Kidney epithelial cell (primary cell): ENCODE results near the gene AKAP13. TPM values are rescaled to one million over a fixed set of nuclear protein-coding genes. Genes with fewer than 3 reads are reported as not detected.

Source experiments
- DNase-seq: peaks from one replicate; pipeline ENCODE4 v3.0.0-alpha.2; 2010; ENCODE audit warnings: low read depth
- H3K27me3 ChIP-seq: 2 replicates; pipeline ENCODE4 v1.6.0; 2011; ENCODE audit warnings: low read length; ENCODE audit not compliant: control insufficient read depth, insufficient read depth
- H3K36me3 ChIP-seq: 2 replicates; pipeline ENCODE4 v1.5.1; 2011; ENCODE audit warnings: low read length; ENCODE audit not compliant: control insufficient read depth, insufficient read depth
- H3K4me3 ChIP-seq: 2 replicates; pipeline ENCODE4 v1.5.1; 2011; ENCODE audit warnings: low read depth, mild to moderate bottlenecking, control low read depth, low read length
- total RNA-seq: library from RNA; depleted of rRNA; stranded (reverse); fragments of >200 nt; gene quantifications from 2 replicates; pipeline ENCODE4 v1.2.3, GENCODE V29; 2015
- TF ChIP-seq, protein P1 (sequence below): IDR thresholded peaks from 2 replicates; pipeline ENCODE4 v1.5.1; 2011; ENCODE audit warnings: mild to moderate bottlenecking, moderate library complexity, low read length, control low read depth, inconsistent platforms; ENCODE audit not compliant: insufficient read depth, poor library complexity, severe bottlenecking

Gene AKAP13
- total RNA-seq, 1 donor from 2014 or later, result 54.0 TPM

DNA sequence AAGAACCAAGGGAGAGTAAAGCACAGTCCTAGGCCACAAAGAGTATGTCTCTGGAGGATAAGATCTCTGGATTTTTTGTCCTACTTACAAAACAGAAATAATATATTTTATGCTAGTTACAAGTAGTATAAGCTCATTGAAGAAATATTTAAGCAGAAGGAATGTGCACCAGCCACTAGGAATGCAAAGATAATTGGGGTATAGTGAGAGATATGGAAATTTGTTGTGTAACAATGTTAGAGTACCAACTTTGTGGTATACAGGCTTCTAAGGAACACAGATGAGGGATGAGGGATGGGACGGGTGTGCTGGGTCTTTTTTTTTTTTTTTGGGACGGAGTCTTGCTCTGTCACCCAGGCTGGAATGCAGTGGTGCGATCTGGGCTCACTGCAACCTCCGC is 26.5 kb downstream of the AKAP13 start:
- no peaks in the 10 kb centered on the region for H3K36me3 ChIP-seq
- H3K4me3 ChIP-seq, result no peak overlapping the region
- TF ChIP-seq, protein P1, sequence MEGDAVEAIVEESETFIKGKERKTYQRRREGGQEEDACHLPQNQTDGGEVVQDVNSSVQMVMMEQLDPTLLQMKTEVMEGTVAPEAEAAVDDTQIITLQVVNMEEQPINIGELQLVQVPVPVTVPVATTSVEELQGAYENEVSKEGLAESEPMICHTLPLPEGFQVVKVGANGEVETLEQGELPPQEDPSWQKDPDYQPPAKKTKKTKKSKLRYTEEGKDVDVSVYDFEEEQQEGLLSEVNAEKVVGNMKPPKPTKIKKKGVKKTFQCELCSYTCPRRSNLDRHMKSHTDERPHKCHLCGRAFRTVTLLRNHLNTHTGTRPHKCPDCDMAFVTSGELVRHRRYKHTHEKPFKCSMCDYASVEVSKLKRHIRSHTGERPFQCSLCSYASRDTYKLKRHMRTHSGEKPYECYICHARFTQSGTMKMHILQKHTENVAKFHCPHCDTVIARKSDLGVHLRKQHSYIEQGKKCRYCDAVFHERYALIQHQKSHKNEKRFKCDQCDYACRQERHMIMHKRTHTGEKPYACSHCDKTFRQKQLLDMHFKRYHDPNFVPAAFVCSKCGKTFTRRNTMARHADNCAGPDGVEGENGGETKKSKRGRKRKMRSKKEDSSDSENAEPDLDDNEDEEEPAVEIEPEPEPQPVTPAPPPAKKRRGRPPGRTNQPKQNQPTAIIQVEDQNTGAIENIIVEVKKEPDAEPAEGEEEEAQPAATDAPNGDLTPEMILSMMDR, result no peak
- DNase-seq, result no peak
- H3K27me3 ChIP-seq, result no peaks in the 10 kb centered on the region

DNA sequence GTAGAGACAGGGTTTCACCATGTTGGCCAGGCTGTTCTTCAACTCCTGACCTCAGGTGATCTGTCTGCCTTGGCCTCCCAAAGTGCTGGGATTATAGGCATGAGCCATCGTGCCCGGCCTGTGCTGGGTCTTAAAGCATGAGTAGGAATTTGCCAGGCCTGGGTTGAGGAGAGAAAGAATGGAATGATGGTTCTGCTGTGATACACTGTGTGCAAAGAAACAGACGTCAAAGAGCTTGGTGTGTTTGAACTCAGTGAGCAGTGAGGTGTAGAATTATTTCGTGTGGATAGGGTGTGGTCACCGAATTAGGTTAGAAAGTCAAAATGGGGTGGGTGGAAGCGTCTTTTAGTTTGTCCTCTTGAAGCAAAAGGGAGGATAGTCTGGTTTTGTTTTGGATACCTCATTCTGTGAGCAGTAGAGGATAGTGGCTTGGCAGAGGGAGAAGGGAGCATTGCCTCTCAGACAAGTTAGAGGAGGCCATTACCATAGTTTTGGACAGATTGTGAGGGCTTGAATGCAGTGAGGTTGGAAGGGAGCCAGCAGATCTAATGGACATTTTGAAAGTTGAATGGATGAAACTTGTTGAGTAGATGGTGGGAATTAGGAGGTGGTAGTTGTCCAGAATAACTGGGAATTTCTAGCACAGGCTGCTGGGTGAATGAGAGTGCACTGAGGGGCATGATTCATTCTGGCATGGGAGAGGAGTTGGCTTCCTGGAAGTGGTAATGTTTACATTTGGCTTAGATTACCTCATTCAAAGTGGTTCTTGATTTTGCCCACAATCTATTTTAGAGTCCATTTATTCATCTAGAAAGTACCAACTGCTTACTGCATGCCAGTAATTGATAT is 27.2 kb downstream of the AKAP13 start:
- DNase-seq, result peak; percentile 54
- H3K27me3 ChIP-seq, result no peaks in the 10 kb centered on the region
- H3K36me3 ChIP-seq, result no peaks in the 10 kb centered on the region
- TF ChIP-seq, protein P1, result no peak
- no peak overlapping the region for H3K4me3 ChIP-seq

DNA sequence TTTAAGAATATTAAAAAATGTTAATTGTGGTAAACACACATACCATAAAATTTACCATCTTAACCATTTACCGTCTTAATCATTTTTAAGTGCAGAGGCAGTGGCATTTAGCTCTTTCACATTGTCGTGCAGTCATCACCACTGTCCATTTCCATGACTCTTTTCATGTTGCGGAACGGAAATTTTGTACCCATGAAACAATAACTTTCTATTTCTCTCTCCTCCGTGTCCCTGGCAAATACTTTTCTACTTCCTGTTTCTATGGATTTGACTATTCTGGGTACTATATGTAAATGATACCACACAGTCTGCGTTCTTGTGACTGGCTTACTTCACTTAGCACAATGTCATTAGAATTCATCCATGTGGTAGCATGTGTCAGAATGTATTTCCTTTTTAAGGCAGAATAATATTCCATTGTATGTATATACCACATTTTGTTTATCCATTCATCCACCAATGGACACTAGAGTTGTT is 27.9 kb downstream of the AKAP13 start:
- H3K36me3 ChIP-seq, result no peaks in the 10 kb centered on the region
- no peaks in the 10 kb centered on the region for H3K27me3 ChIP-seq
- no peak for DNase-seq
- H3K4me3 ChIP-seq, result no peak overlapping the region
- TF ChIP-seq, protein P1, result no peak

DNA sequence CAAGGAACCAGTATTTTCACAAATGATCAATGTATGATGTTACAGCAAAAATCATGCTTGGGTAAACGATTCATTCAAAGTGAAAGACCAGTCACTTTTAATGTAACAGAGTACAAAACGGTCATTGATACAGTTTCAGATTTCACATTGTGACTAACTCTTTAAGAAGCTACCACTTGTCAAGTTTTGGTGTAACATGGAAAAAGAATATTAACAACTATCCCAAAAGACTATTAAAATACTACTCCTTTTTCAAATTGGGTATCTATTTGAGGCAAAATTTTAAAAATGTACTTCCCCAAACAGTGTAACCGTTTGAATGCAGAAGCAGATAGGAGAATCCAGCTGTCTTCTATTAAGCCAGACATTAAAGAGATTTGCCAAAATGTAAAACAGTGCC is 31.7 kb downstream of the AKAP13 start:
- TF ChIP-seq, protein P1, result no peak
- no peak overlapping the region for H3K4me3 ChIP-seq
- no peak for DNase-seq
- no peaks in the 10 kb centered on the region for H3K36me3 ChIP-seq
- H3K27me3 ChIP-seq, result no peaks in the 10 kb centered on the region

DNA sequence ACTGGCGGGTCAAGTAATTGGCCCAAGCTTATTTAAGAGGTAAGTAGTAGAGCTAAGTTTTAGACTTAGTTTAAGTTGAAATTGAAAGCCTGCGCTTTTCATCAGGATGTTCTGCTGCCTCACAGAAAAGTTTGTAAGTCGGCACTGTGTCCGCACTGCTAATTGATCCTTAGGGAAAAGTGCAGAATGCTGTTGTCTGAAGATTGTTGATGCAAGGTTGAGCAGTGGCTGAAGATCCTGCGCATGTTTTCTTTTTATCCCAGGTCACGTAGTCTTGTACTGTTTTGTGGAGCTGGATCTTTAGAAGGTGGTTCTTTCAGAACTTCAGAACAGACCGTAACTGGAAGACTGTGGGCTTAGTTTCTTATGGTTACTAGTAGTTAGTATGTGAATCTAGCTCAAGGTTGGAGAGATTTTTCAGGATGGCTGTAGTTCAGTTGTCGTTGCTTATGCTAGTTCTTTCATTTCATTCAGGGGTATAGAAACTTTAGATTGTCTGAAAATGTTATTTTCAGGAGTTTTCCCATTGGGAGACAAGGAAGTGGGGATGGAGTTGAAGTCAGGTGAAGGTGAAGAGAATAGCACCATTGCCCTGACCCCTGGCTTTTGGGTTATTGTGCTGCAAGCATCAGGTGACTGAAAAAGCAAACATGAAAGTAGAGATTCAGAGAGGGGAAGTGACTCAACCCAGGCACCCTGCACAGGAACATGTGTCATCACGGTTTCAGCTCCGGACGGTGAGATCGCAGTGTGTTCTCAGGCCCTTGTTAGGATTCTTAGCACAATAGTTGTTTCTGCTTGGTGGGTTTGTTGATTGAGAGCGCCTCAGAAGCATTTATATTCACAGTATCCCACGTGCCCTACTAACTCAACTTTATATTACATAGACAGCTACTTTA is 32.8 kb downstream of the AKAP13 start:
- peak; percentile 93 for DNase-seq
- Histone ChIP-seq H3K27me3 (no peaks in the 10 kb centered on the region), H3K36me3 (no peaks in the 10 kb centered on the region), H3K4me3 (no peak overlapping the region)
- TF ChIP-seq, protein P1, result no peak
